Measurements from ENCODE around the gene ARSA. TPM values are rescaled to one million over a fixed set of nuclear protein-coding genes. Genes with fewer than 3 reads are reported as not detected.

Gene ARSA
- total RNA-seq, 1 experiment from 2014 or later, result 16.4 TPM

DNA sequence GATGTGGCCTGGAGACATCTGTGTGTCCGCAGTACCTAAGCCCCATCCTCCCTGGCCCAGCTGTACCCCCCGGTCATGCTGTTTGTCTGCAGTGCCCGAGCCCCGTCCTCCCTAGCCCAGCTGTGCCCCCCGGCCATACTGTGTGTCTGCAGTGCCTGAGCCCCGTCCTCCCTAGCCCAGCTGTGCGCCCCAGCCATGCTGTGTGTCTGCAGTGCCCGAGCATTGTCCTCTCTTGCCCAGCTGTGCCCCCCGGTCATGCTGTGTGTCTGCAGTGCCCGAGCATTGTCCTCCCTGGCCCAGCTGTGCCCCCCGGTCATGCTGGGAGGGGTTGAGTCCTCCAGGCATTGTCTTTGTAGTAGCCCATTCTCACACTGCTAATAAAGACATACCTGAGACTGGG, 7.6 kb upstream of the ARSA start:
- ATAC-seq (no peak), DNase-seq (ENCODE audit: low read depth, low spot score) (no peak)
- intact Hi-C loops (cut with micrococcal nuclease), result no loop called here
- Histone ChIP-seq H3K4me2 (ENCODE audit: low read length) (no peak overlapping the region), H3K9me3 (ENCODE audit: control insufficient read depth in 1 of 2, insufficient read depth in 1 of 2, low read depth in 1 of 2, low read length in 2 of 2) (no peaks in the 10 kb centered on the region), H3K79me2 (ENCODE audit: insufficient read depth, low read length) (no peaks in the 10 kb centered on the region), H3K36me3 (ENCODE audit: control insufficient read depth in 1 of 2, insufficient read depth in 2 of 2, low read length in 2 of 2) (no peaks in the 10 kb centered on the region), H3K27me3 (ENCODE audit: insufficient read depth, low read length) (no peaks in the 10 kb centered on the region), H3K9ac (ENCODE audit: low read length) (no peak overlapping the region), H3K27ac (ENCODE audit: low read depth, low read length) (no peak overlapping the region), H3K4me3 (replicated peaks in 1 of 2; ENCODE audit: low read depth in 1 of 2, low read length in 2 of 2) (no peak overlapping the region), H3K4me1 (ENCODE audit: control insufficient read depth in 1 of 2, insufficient read depth in 2 of 2, low read length in 2 of 2) (peaks cover 0 to 2% of the 10 kb centered on the region in 2 experiments; a peak in 1 of 4 replicates), H3K9me2 (ENCODE audit: insufficient read depth) (no peaks in the 10 kb centered on the region), H4K20me1 (ENCODE audit: insufficient read depth) (no peaks in the 10 kb centered on the region), H2AFZ (ENCODE audit: low read depth, low read length, poor library complexity, severe bottlenecking) (no peak overlapping the region)
- BruUV-seq (replicated peaks), result no TSS peak
- CTCF ChIA-PET, result no interaction called here
- TF ChIP-seq, protein P1, sequence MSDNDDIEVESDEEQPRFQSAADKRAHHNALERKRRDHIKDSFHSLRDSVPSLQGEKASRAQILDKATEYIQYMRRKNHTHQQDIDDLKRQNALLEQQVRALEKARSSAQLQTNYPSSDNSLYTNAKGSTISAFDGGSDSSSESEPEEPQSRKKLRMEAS (IDR thresholded peaks at IDR 0.05), result no peak
- TF ChIP-seq ZNF274 (IDR thresholded peaks at IDR 0.05; ENCODE audit: low read depth, low read length) (no peak), ZFX (IDR thresholded peaks at IDR 0.05) (no peak), FOSL1 (IDR thresholded peaks at IDR 0.05; ENCODE audit: low read depth) (no peak), JUND (IDR thresholded peaks at IDR 0.05) (no peak), POLR2A (IDR thresholded peaks at IDR 0.05; ENCODE audit: borderline replicate concordance, extremely low read depth, insufficient read depth, insufficient read length) (no peak)
- RAD21 ChIA-PET (ENCODE audit: low non-redundant PET in 1 of 2, low total read pairs in 2 of 2, uncharacterized antibody in 2 of 2, unreplicated experiment in 2 of 2), result no interaction called here
- POLR2A ChIA-PET, result no interaction called here

DNA sequence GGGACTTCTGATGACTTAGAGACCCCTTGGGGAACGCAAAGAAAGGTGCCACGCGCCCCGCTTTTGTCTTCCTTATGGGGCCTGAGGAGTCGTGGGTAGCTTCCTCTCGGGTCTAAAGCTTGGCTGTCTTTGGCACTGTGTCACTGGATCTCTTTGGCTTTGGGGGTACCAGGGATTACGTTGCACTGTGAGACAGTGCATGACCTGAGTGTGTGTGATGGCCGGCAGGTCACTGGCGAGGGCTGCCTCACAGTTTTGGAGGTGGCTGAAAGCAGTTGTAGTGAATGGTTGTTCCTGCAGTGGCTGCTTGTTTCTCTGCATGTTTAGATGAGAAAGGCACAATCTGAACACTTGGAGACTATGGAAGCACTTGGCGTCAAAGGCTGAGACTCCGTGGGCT, 5.8 kb upstream of the ARSA start:
- Histone ChIP-seq H3K4me3 (replicated peaks in 1 of 2; ENCODE audit: low read depth in 1 of 2, low read length in 2 of 2) (no peak overlapping the region), H2AFZ (ENCODE audit: low read depth, low read length, poor library complexity, severe bottlenecking) (no peak overlapping the region), H3K79me2 (ENCODE audit: insufficient read depth, low read length) (no peaks in the 10 kb centered on the region), H3K9ac (ENCODE audit: low read length) (no peak overlapping the region), H3K9me2 (ENCODE audit: insufficient read depth) (no peaks in the 10 kb centered on the region), H4K20me1 (ENCODE audit: insufficient read depth) (no peaks in the 10 kb centered on the region), H3K27me3 (ENCODE audit: insufficient read depth, low read length) (no peaks in the 10 kb centered on the region), H3K27ac (ENCODE audit: low read depth, low read length) (no peak overlapping the region), H3K4me1 (ENCODE audit: control insufficient read depth in 1 of 2, insufficient read depth in 2 of 2, low read length in 2 of 2) (peaks cover 2 to 10% of the 10 kb centered on the region in 2 experiments; a peak in 3 of 4 replicates), H3K4me2 (ENCODE audit: low read length) (no peak overlapping the region), H3K9me3 (ENCODE audit: control insufficient read depth in 1 of 2, insufficient read depth in 1 of 2, low read depth in 1 of 2, low read length in 2 of 2) (no peaks in the 10 kb centered on the region), H3K36me3 (ENCODE audit: control insufficient read depth in 1 of 2, insufficient read depth in 2 of 2, low read length in 2 of 2) (no peaks in the 10 kb centered on the region)
- ATAC-seq (no peak), DNase-seq (ENCODE audit: low read depth, low spot score) (no peak)
- ChIA-PET CTCF (no interaction called here), POLR2A (no interaction called here), RAD21 (ENCODE audit: low non-redundant PET in 1 of 2, low total read pairs in 2 of 2, uncharacterized antibody in 2 of 2, unreplicated experiment in 2 of 2) (no interaction called here)
- no TSS peak for BruUV-seq (replicated peaks)
- TF ChIP-seq SIN3A (IDR thresholded peaks at IDR 0.05; ENCODE audit: low read depth) (no peak), ZFX (IDR thresholded peaks at IDR 0.05) (no peak)
- intact Hi-C loops (cut with micrococcal nuclease), result no loop called here
